GM10266 (cell line): Measurements from ENCODE around the gene ELAC1.
"Not testable (repeated sequence)": the region's sequence is repeated elsewhere in the genome, so short reads cannot be mapped to it uniquely, and the experiment has no call there.

Experiments
- DNase-seq: peaks from one replicate; pipeline ENCODE4 v3.0.0; 2012; ENCODE audit errors: extremely low spot score
- TF ChIP-seq, protein P1 (sequence below): IDR thresholded peaks from 2 replicates; pipeline ENCODE4 v1.5.1; 2012; ENCODE audit warnings: mild to moderate bottlenecking, low read depth; ENCODE audit not compliant: control insufficient read depth, insufficient read depth; ENCODE audit errors: missing control alignments

The ELAC1 gene

GRCh38 chr18:50950626-50951025 is 17.2 kb upstream of the ELAC1 start:
- TF ChIP-seq, protein P1, sequence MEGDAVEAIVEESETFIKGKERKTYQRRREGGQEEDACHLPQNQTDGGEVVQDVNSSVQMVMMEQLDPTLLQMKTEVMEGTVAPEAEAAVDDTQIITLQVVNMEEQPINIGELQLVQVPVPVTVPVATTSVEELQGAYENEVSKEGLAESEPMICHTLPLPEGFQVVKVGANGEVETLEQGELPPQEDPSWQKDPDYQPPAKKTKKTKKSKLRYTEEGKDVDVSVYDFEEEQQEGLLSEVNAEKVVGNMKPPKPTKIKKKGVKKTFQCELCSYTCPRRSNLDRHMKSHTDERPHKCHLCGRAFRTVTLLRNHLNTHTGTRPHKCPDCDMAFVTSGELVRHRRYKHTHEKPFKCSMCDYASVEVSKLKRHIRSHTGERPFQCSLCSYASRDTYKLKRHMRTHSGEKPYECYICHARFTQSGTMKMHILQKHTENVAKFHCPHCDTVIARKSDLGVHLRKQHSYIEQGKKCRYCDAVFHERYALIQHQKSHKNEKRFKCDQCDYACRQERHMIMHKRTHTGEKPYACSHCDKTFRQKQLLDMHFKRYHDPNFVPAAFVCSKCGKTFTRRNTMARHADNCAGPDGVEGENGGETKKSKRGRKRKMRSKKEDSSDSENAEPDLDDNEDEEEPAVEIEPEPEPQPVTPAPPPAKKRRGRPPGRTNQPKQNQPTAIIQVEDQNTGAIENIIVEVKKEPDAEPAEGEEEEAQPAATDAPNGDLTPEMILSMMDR, result no peak
- DNase-seq, result no peak

DNA sequence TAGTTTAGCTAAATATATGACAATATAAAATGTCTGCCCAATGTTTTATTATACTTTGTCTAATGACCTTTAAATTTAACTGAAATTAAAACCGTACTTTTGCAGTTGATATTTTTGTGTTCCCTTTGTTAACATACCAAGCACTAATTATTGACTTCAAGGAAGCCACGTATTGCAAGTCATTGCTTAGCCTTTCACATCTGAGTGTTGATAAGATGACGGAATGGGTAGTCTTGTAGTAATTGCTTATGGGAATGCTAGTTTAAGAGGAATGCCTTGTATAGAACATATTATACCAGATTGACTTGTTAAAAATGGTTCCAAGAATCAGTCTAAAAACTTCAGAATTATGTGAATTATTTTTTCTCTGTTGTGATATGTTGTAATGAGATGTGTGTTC is 14.0 kb upstream of the ELAC1 start:
- no peak for DNase-seq
- TF ChIP-seq, protein P1, result no peak

GRCh38 chr18:50955253-50955652 is 12.6 kb upstream of the ELAC1 start:
- no peak for DNase-seq
- TF ChIP-seq, protein P1, result no peak

DNA sequence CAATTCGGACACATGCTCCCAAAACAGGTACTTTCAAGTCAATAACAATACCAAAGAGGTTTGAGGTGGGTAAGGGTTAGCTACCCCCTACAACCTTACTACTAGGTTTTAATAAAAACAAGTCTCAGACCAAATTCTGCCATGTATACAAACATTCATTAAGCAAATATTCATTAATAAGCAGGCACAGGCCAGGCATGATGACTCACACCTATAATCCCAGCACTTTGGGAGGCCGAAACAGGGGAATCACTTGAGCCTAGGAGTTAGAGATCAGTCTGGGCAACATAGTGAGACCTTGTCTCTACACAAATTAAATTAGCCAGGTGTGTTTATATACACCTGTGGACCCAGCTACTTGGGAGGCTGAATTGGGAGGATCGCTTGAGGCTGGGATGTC is 11.7 kb upstream of the ELAC1 start:
- TF ChIP-seq, protein P1, result no peak
- DNase-seq, result no peak

- TF ChIP-seq, protein P1, result no peak
Measured at GRCh38 chr18:50961974-50962373, 5.9 kb upstream of the ELAC1 start.

GRCh38 chr18:50969448-50969847 is 1.6 kb downstream of the ELAC1 start:
- no peak for DNase-seq
- TF ChIP-seq, protein P1, result no peak

More at GRCh38 chr18:50961974-50962373, 5.9 kb upstream of the ELAC1 start:
- DNase-seq, result no peak

GRCh38 chr18:50970006-50970405 is 2.2 kb downstream of the ELAC1 start:
- no peak for DNase-seq
- TF ChIP-seq, protein P1, result no peak

DNA sequence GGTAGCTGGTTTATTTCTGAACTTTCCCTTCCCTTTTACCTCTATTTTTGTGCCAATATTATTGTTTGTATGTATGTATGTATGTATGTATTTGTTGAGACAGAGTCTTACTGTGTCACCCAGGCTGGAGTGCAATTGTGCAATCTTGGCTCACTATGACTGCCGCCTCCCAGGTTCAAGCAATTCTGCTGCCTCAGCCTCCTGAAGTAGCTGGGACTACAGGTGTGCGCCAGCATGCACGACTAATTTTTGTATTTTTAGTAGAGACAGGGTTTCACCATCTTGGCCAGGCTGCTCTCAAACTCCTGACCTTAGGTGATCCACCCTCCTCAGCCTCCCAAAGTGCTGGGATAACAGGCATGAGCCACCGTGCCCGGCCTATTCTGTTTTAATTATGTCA is 4.6 kb downstream of the ELAC1 start:
- DNase-seq, result not testable (repeated sequence)
